Stomach smooth muscle (tissue), 2 donors: ENCODE data around the gene KCNAB1.
A peak's percentile ranks its signal among the peaks of the same experiment; 100 is the strongest.

Experiments
- H3K27ac ChIP-seq: one replicate; pipeline ENCODE4 v1.7.0; 2013; ENCODE audit warnings: mild to moderate bottlenecking, low read length, inconsistent platforms
- H3K27me3 ChIP-seq, 2 donors: one replicate each; pipeline ENCODE4 v1.7.0; 2013; ENCODE audit warnings: low read length in 2 of 2; ENCODE audit not compliant: insufficient read depth in 2 of 2, control insufficient read depth in 1 of 2
- H3K36me3 ChIP-seq, 2 donors: one replicate each; pipeline ENCODE4 v1.7.0; 2013; ENCODE audit warnings: low read length in 2 of 2; ENCODE audit not compliant: control insufficient read depth in 2 of 2, insufficient read depth in 2 of 2
- H3K4me1 ChIP-seq: one replicate; pipeline ENCODE4 v1.7.0; 2013; ENCODE audit warnings: low read length; ENCODE audit not compliant: control insufficient read depth, insufficient read depth
- H3K4me3 ChIP-seq, 2 donors: one replicate each; pipeline ENCODE4 v1.7.0; 2013; ENCODE audit warnings: low read length in 2 of 2
- H3K9ac ChIP-seq, 2 donors: one replicate each; pipeline ENCODE4 v1.7.0; 2013; ENCODE audit warnings: low read length in 2 of 2, mild to moderate bottlenecking in 1 of 2
- H3K9me3 ChIP-seq, 2 donors: one replicate each; pipeline ENCODE4 v1.7.0; 2013; ENCODE audit warnings: low read length in 2 of 2; ENCODE audit not compliant: control insufficient read depth in 2 of 2
- donor health status: healthy.
- donor health status: Pancreatic carcinoma.

KCNAB1 gene

GRCh38 chr3:156298014-156298413 lies 177.6 kb downstream of the KCNAB1 start:
- no peak overlapping the region for H3K27ac ChIP-seq
- H3K9me3 ChIP-seq = no peaks in the 10 kb centered on the region
- no peak overlapping the region for H3K4me3 ChIP-seq
- H3K36me3 ChIP-seq = no peaks in the 10 kb centered on the region
- H3K4me1 ChIP-seq = no peaks in the 10 kb centered on the region
- no peak overlapping the region for H3K9ac ChIP-seq
- H3K27me3 ChIP-seq = peaks cover 4 to 5% of the 10 kb centered on the region in 2 donors

GRCh38 chr3:156298938-156299337 lies 178.6 kb downstream of the KCNAB1 start:
- Histone ChIP-seq H3K4me1 (no peaks in the 10 kb centered on the region), H3K4me3 (no peak overlapping the region), H3K27me3 (peaks cover 0 to 3% of the 10 kb centered on the region in 2 donors), H3K9ac (no peak overlapping the region), H3K27ac (no peak overlapping the region), H3K9me3 (no peaks in the 10 kb centered on the region), H3K36me3 (no peaks in the 10 kb centered on the region)

GRCh38 chr3:156299569-156299968 lies 179.2 kb downstream of the KCNAB1 start:
- Histone ChIP-seq H3K4me1 (no peaks in the 10 kb centered on the region), H3K4me3 (no peak overlapping the region), H3K27ac (no peak overlapping the region)

GRCh38 chr3:156300371-156300770 lies 180.0 kb downstream of the KCNAB1 start:
- Histone ChIP-seq H3K36me3 (no peaks in the 10 kb centered on the region), H3K9me3 (no peaks in the 10 kb centered on the region), H3K27ac (no peak overlapping the region), H3K4me3 (no peak overlapping the region), H3K4me1 (no peaks in the 10 kb centered on the region), H3K27me3 (no peaks in the 10 kb centered on the region), H3K9ac (no peak overlapping the region)

More at GRCh38 chr3:156299569-156299968, 179.2 kb downstream of the KCNAB1 start:
- Histone ChIP-seq H3K27me3 (no peaks in the 10 kb centered on the region), H3K9ac (no peak overlapping the region), H3K36me3 (no peaks in the 10 kb centered on the region), H3K9me3 (no peaks in the 10 kb centered on the region)

- H3K27ac ChIP-seq = no peak overlapping the region
Observed at GRCh38 chr3:156300929-156301840, 180.8 kb downstream of the KCNAB1 start.

GRCh38 chr3:156303001-156303707 lies 182.8 kb downstream of the KCNAB1 start:
- Histone ChIP-seq H3K4me1 (no peaks in the 10 kb centered on the region), H3K36me3 (no peaks in the 10 kb centered on the region), H3K27me3 (no peaks in the 10 kb centered on the region), H3K4me3 (no peak overlapping the region), H3K9me3 (no peaks in the 10 kb centered on the region), H3K9ac (no peak overlapping the region), H3K27ac (no peak overlapping the region)

More at GRCh38 chr3:156300929-156301840, 180.8 kb downstream of the KCNAB1 start:
- Histone ChIP-seq H3K9me3 (no peaks in the 10 kb centered on the region), H3K4me1 (no peaks in the 10 kb centered on the region), H3K4me3 (no peak overlapping the region), H3K27me3 (no peaks in the 10 kb centered on the region), H3K36me3 (no peaks in the 10 kb centered on the region), H3K9ac (no peak overlapping the region)

GRCh38 chr3:156304406-156304805 lies 184.0 kb downstream of the KCNAB1 start:
- H3K4me1 ChIP-seq = no peaks in the 10 kb centered on the region
- no peaks in the 10 kb centered on the region for H3K27me3 ChIP-seq
- no peaks in the 10 kb centered on the region for H3K36me3 ChIP-seq
- H3K9me3 ChIP-seq = no peaks in the 10 kb centered on the region
- no peak overlapping the region for H3K4me3 ChIP-seq
- no peak overlapping the region for H3K9ac ChIP-seq
- no peak overlapping the region for H3K27ac ChIP-seq

GRCh38 chr3:156305672-156306071 lies 185.3 kb downstream of the KCNAB1 start:
- no peaks in the 10 kb centered on the region for H3K9me3 ChIP-seq
- no peaks in the 10 kb centered on the region for H3K27me3 ChIP-seq
- H3K4me3 ChIP-seq = no peak overlapping the region
- H3K9ac ChIP-seq = no peak overlapping the region
- no peaks in the 10 kb centered on the region for H3K36me3 ChIP-seq
- no peaks in the 10 kb centered on the region for H3K4me1 ChIP-seq
- no peak overlapping the region for H3K27ac ChIP-seq

GRCh38 chr3:156307704-156308103 lies 187.3 kb downstream of the KCNAB1 start:
- no peaks in the 10 kb centered on the region for H3K9me3 ChIP-seq
- H3K36me3 ChIP-seq = no peaks in the 10 kb centered on the region
- H3K4me1 ChIP-seq = no peaks in the 10 kb centered on the region
- peak overlapping the region in 1 of 2 donors; percentile 17 for H3K4me3 ChIP-seq
- no peaks in the 10 kb centered on the region for H3K27me3 ChIP-seq
- no peak overlapping the region for H3K27ac ChIP-seq
- H3K9ac ChIP-seq = no peak overlapping the region

GRCh38 chr3:156311431-156311830 lies 191.1 kb downstream of the KCNAB1 start:
- H3K9ac ChIP-seq = no peak overlapping the region
- H3K4me3 ChIP-seq = no peak overlapping the region
- H3K9me3 ChIP-seq = no peaks in the 10 kb centered on the region
- H3K27ac ChIP-seq = no peak overlapping the region
- H3K4me1 ChIP-seq = no peaks in the 10 kb centered on the region
- H3K36me3 ChIP-seq = no peaks in the 10 kb centered on the region
- H3K27me3 ChIP-seq = no peaks in the 10 kb centered on the region

GRCh38 chr3:156311930-156312329 lies 191.6 kb downstream of the KCNAB1 start:
- no peak overlapping the region for H3K9ac ChIP-seq
- H3K4me3 ChIP-seq = no peak overlapping the region
- no peaks in the 10 kb centered on the region for H3K36me3 ChIP-seq
- no peaks in the 10 kb centered on the region for H3K9me3 ChIP-seq
- no peak overlapping the region for H3K27ac ChIP-seq
- no peaks in the 10 kb centered on the region for H3K27me3 ChIP-seq
- H3K4me1 ChIP-seq = no peaks in the 10 kb centered on the region
